ENCODE measurements around the gene BCAS3. TPM values are rescaled to one million over a fixed set of nuclear protein-coding genes. Genes with fewer than 3 reads are reported as not detected.

Gene BCAS3
- total RNA-seq, 4 donors from 2014 or later = 13.0 to 27.8 (median 20.7) TPM

- no peaks in the 10 kb centered on the region for H3K36me3 ChIP-seq
- peak overlapping the region; percentile 3 to 77 (median 70) for H3K27ac ChIP-seq
- intact Hi-C loops (cut with DNase I) = no loop called here
- peaks cover 0 to 11% (median 0%) of the 10 kb centered on the region in 3 donors for H3K4me1 ChIP-seq
- H3K9me3 ChIP-seq = no peaks in the 10 kb centered on the region
- peak overlapping the region in 1 of 4 donors; percentile 15 for H3K4me3 ChIP-seq
- no peaks in the 10 kb centered on the region for H3K27me3 ChIP-seq
- TF ChIP-seq, protein P1, sequence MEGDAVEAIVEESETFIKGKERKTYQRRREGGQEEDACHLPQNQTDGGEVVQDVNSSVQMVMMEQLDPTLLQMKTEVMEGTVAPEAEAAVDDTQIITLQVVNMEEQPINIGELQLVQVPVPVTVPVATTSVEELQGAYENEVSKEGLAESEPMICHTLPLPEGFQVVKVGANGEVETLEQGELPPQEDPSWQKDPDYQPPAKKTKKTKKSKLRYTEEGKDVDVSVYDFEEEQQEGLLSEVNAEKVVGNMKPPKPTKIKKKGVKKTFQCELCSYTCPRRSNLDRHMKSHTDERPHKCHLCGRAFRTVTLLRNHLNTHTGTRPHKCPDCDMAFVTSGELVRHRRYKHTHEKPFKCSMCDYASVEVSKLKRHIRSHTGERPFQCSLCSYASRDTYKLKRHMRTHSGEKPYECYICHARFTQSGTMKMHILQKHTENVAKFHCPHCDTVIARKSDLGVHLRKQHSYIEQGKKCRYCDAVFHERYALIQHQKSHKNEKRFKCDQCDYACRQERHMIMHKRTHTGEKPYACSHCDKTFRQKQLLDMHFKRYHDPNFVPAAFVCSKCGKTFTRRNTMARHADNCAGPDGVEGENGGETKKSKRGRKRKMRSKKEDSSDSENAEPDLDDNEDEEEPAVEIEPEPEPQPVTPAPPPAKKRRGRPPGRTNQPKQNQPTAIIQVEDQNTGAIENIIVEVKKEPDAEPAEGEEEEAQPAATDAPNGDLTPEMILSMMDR (IDR thresholded peaks at IDR 0.05) = no peak
- TF ChIP-seq POLR2A (IDR thresholded peaks at IDR 0.05) = no peak
- no peak for DNase-seq
- 51 to 63% methylated on average over 5 of the region's 5 CpGs for WGBS, 2 donors
Observed at GRCh38 chr17:60941028-60941427, 263.4 kb downstream of the BCAS3 start.

DNA sequence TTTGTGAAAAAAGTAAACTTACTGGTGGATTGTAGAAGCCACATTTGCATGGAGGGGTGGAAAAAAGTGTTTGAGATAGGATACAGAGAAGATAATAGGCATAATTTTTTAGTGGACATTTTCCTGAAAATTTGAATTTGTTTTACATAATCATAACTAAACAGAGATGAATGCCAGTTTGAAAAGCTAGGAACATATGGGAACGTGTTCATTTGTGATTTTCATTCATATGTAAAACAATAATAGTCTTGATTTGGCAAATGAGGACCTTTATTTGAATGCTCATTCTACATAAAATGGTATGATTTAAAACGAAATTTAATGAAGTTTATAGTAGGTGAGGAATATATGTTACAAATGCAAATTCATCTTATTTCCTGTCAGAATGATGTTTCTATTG lies 263.9 kb downstream of the BCAS3 start:
- DNase-seq = no peak
- Histone ChIP-seq H3K36me3 (no peaks in the 10 kb centered on the region), H3K27me3 (no peaks in the 10 kb centered on the region), H3K9me3 (no peaks in the 10 kb centered on the region), H3K27ac (peak overlapping the region in 3 of 4 donors; percentile 42 to 76 (median 64)), H3K4me1 (peaks cover 0 to 11% (median 0%) of the 10 kb centered on the region in 3 donors), H3K4me3 (no peak overlapping the region)
- 49 to 76% methylated on average over 2 of the region's 2 CpGs for WGBS, 2 donors
- TF ChIP-seq POLR2A (IDR thresholded peaks at IDR 0.05) = no peak
- TF ChIP-seq, protein P1 (IDR thresholded peaks at IDR 0.05) = no peak
- intact Hi-C loops (cut with DNase I) = no loop called here

GRCh38 chr17:60944751-60945150 lies 267.1 kb downstream of the BCAS3 start:
- Histone ChIP-seq H3K36me3 (peaks cover 0 to 3% (median 0%) of the 10 kb centered on the region in 3 donors), H3K9me3 (no peaks in the 10 kb centered on the region), H3K4me1 (peaks cover 0 to 11% (median 0%) of the 10 kb centered on the region in 3 donors), H3K4me3 (no peak overlapping the region), H3K27me3 (no peaks in the 10 kb centered on the region), H3K27ac (no peak overlapping the region)
- intact Hi-C loops (cut with DNase I) = no loop called here
- DNase-seq = no peak
- WGBS, 2 donors = 92 to 97% methylated on average over 3 of the region's 3 CpGs
- TF ChIP-seq POLR2A (IDR thresholded peaks at IDR 0.05) = no peak
- TF ChIP-seq, protein P1 (IDR thresholded peaks at IDR 0.05) = no peak

- no peak for TF ChIP-seq POLR2A (IDR thresholded peaks at IDR 0.05)
- TF ChIP-seq, protein P1 (IDR thresholded peaks at IDR 0.05) = no peak
- no peak overlapping the region for H3K27ac ChIP-seq
- 53 to 56% methylated on average over 1 of the region's 1 CpG for WGBS, 2 donors
- H3K9me3 ChIP-seq = no peaks in the 10 kb centered on the region
- no peaks in the 10 kb centered on the region for H3K27me3 ChIP-seq
- DNase-seq = no peak
- intact Hi-C loops (cut with DNase I) = no loop called here
- peaks cover 0 to 3% (median 0%) of the 10 kb centered on the region in 3 donors for H3K36me3 ChIP-seq
- no peak overlapping the region for H3K4me3 ChIP-seq
- no peaks in the 10 kb centered on the region for H3K4me1 ChIP-seq
Observed at GRCh38 chr17:60947100-60947499, 269.4 kb downstream of the BCAS3 start.

DNA sequence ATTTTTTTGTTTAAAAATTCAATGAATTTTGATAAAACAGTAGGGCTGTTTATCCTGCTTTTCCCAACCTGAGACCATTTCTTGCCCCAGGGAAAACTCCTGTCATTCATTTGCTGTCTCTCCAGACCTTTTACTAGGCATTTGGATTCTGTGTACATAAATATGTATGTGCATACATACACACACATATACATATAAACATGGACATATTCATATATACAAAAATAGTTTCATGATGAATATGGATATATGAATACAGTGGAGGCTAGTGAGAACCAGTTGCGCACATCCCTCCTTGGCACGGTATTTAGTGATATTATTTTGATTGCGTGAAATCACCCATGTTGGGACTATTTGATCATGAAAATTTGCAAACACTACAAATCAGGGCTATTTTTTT lies 269.9 kb downstream of the BCAS3 start:
- TF ChIP-seq, protein P1 (IDR thresholded peaks at IDR 0.05) = no peak
- no peak for TF ChIP-seq POLR2A (IDR thresholded peaks at IDR 0.05)
- H3K36me3 ChIP-seq = peaks cover 0 to 3% (median 0%) of the 10 kb centered on the region in 3 donors
- intact Hi-C loops (cut with DNase I) = no loop called here
- H3K27ac ChIP-seq = no peak overlapping the region
- H3K27me3 ChIP-seq = no peaks in the 10 kb centered on the region
- H3K9me3 ChIP-seq = no peaks in the 10 kb centered on the region
- 97% methylated on average over 3 of the region's 3 CpGs for WGBS, 2 donors
- no peak overlapping the region for H3K4me3 ChIP-seq
- DNase-seq = no peak
- H3K4me1 ChIP-seq = no peaks in the 10 kb centered on the region
